Endothelial cell (in vitro differentiated cells): ENCODE data around the gene GRID1. TPM values are rescaled to one million over a fixed set of nuclear protein-coding genes. Genes with fewer than 3 reads are reported as not detected.
"Not testable (repeated sequence)": the region's sequence is repeated elsewhere in the genome, so short reads cannot be mapped to it uniquely, and the experiment has no call there.

Experiments used
- DNase-seq: peaks from one replicate; pipeline ENCODE4 v3.0.0; 2021; ENCODE audit warnings: low spot score
- H3K27ac Mint-ChIP-seq: one replicate; pipeline ENCODE4 v1.8.0; 2021; ENCODE audit warnings: mixed read lengths, inconsistent platforms; ENCODE audit not compliant: unreplicated experiment
- H3K27me3 Mint-ChIP-seq: one replicate; pipeline ENCODE4 v1.8.0; 2021; ENCODE audit warnings: mild to moderate bottlenecking, moderate library complexity, mixed read lengths, inconsistent platforms; ENCODE audit not compliant: unreplicated experiment
- H3K36me3 Mint-ChIP-seq: one replicate; pipeline ENCODE4 v1.8.0; 2021; ENCODE audit warnings: mild to moderate bottlenecking, low read depth, mixed read lengths, inconsistent platforms; ENCODE audit not compliant: unreplicated experiment
- H3K4me1 Mint-ChIP-seq: one replicate; pipeline ENCODE4 v1.8.0; 2021; ENCODE audit warnings: mild to moderate bottlenecking, mixed read lengths, inconsistent platforms; ENCODE audit not compliant: unreplicated experiment
- H3K4me3 Mint-ChIP-seq: one replicate; pipeline ENCODE4 v1.8.0; 2021; ENCODE audit warnings: mild to moderate bottlenecking, mixed read lengths, inconsistent platforms; ENCODE audit not compliant: unreplicated experiment
- H3K9me3 Mint-ChIP-seq: one replicate; pipeline ENCODE4 v1.8.0; 2021; ENCODE audit warnings: mixed read lengths, inconsistent platforms; ENCODE audit not compliant: unreplicated experiment
- CTCF ChIP-seq: fragments of 200-600 bp; sonication (generic); IDR thresholded peaks from one replicate; pipeline ENCODE4 v1.5.0; 2021; ENCODE audit warnings: antibody characterized with exemption; ENCODE audit not compliant: unreplicated experiment
- total RNA-seq: library from RNA; stranded (reverse); fragmentation: NEBNext Ultra II Directional; extraction: Animal tissue kit (Norgen Biotek cat#: 25700); gene quantifications from one replicate; pipeline ENCODE4 v1.2.1, GENCODE V29; 2021; ENCODE audit not compliant: unreplicated experiment

Gene GRID1
- total RNA-seq, 1 donor from 2014 or later: 0.26 TPM

GRCh38 chr10:85702768-85703167 is 663.8 kb downstream of the GRID1 start:
- Mint-ChIP-seq H3K27ac (no peak overlapping the region), H3K9me3 (no peaks in the 10 kb centered on the region), H3K4me3 (no peak overlapping the region), H3K4me1 (no peaks in the 10 kb centered on the region), H3K27me3 (no peaks in the 10 kb centered on the region), H3K36me3 (no peaks in the 10 kb centered on the region)
- no peak for DNase-seq
- TF ChIP-seq CTCF: no peak

GRCh38 chr10:85699066-85699465 is 667.5 kb downstream of the GRID1 start:
- H3K9me3 Mint-ChIP-seq, H3K27ac Mint-ChIP-seq, H3K4me3 Mint-ChIP-seq, H3K4me1 Mint-ChIP-seq, H3K27me3 Mint-ChIP-seq, DNase-seq, H3K36me3 Mint-ChIP-seq: not testable (repeated sequence)

- TF ChIP-seq CTCF: no peak
- H3K9me3 Mint-ChIP-seq: peaks cover 3% of the 10 kb centered on the region
- no peak for DNase-seq
- H3K4me1 Mint-ChIP-seq: no peaks in the 10 kb centered on the region
- no peaks in the 10 kb centered on the region for H3K36me3 Mint-ChIP-seq
- no peaks in the 10 kb centered on the region for H3K27me3 Mint-ChIP-seq
- no peak overlapping the region for H3K4me3 Mint-ChIP-seq
- no peak overlapping the region for H3K27ac Mint-ChIP-seq
Measured at GRCh38 chr10:85696893-85697292, 669.7 kb downstream of the GRID1 start.

GRCh38 chr10:85682621-85683020 is 684.0 kb downstream of the GRID1 start:
- no peak for TF ChIP-seq CTCF

GRCh38 chr10:85679710-85680109 is 686.9 kb downstream of the GRID1 start:
- H3K4me1 Mint-ChIP-seq: peaks cover 2% of the 10 kb centered on the region
- no peak overlapping the region for H3K27ac Mint-ChIP-seq
- TF ChIP-seq CTCF: no peak
- peaks cover 6% of the 10 kb centered on the region for H3K27me3 Mint-ChIP-seq
- H3K9me3 Mint-ChIP-seq: peaks cover 3% of the 10 kb centered on the region
- H3K36me3 Mint-ChIP-seq: peaks cover 3% of the 10 kb centered on the region
- DNase-seq: no peak
- no peak overlapping the region for H3K4me3 Mint-ChIP-seq

More at GRCh38 chr10:85682621-85683020, 684.0 kb downstream of the GRID1 start:
- H3K4me1 Mint-ChIP-seq: no peaks in the 10 kb centered on the region
- no peak overlapping the region for H3K4me3 Mint-ChIP-seq
- no peaks in the 10 kb centered on the region for H3K36me3 Mint-ChIP-seq
- peaks cover 3% of the 10 kb centered on the region for H3K9me3 Mint-ChIP-seq
- no peak overlapping the region for H3K27ac Mint-ChIP-seq
- peaks cover 1% of the 10 kb centered on the region for H3K27me3 Mint-ChIP-seq
- no peak for DNase-seq

GRCh38 chr10:85679061-85679460 is 687.5 kb downstream of the GRID1 start:
- H3K4me1 Mint-ChIP-seq: peaks cover 2% of the 10 kb centered on the region
- peaks cover 6% of the 10 kb centered on the region for H3K27me3 Mint-ChIP-seq
- peaks cover 3% of the 10 kb centered on the region for H3K9me3 Mint-ChIP-seq
- peaks cover 3% of the 10 kb centered on the region for H3K36me3 Mint-ChIP-seq
- H3K27ac Mint-ChIP-seq: no peak overlapping the region
- no peak for DNase-seq
- H3K4me3 Mint-ChIP-seq: no peak overlapping the region
- no peak for TF ChIP-seq CTCF
